MM.1S (cell line): ENCODE data around the gene XIRP2.

Experiments used
- EZH2 ChIP-seq: fragments of 300-600 bp; sonication (generic); optimal IDR thresholded peaks from 2 replicates; pipeline ENCODE3; 2017; ENCODE audit warnings: low read depth, mild to moderate bottlenecking, antibody characterized with exemption, low read length, mixed read lengths
- EZH2phosphoT487 ChIP-seq: fragments of 300-600 bp; sonication (generic); IDR thresholded peaks from 2 replicates; pipeline ENCODE4 v1.6.1; 2018; ENCODE audit warnings: antibody characterized with exemption, low read length
- TF ChIP-seq, protein P1 (sequence below): fragments of 300-600 bp; sonication (generic); IDR thresholded peaks from 2 replicates; pipeline ENCODE4 v1.5.1; 2016; ENCODE audit warnings: antibody characterized with exemption, low read length, mixed read lengths

DNA sequence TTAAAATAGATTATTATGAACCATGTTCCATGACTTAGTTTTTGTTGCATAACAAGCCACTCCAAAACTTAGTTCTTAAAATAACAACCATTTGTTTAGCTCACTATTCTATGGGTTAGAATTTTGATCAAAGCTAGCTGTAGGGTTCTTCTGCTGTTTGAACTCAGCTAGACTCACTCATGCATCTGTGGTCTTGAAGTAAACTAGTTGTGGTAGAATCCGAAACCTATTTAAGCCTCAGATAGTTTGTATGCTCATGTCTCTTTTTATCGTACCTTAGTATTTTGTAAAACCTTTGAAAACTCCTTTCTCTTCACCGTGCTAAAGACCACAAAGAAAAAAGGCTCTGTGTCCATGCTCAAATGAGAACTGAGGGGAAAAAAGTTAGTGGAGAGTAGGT is 166.6 kb downstream of the XIRP2 start:
- TF ChIP-seq, protein P1, sequence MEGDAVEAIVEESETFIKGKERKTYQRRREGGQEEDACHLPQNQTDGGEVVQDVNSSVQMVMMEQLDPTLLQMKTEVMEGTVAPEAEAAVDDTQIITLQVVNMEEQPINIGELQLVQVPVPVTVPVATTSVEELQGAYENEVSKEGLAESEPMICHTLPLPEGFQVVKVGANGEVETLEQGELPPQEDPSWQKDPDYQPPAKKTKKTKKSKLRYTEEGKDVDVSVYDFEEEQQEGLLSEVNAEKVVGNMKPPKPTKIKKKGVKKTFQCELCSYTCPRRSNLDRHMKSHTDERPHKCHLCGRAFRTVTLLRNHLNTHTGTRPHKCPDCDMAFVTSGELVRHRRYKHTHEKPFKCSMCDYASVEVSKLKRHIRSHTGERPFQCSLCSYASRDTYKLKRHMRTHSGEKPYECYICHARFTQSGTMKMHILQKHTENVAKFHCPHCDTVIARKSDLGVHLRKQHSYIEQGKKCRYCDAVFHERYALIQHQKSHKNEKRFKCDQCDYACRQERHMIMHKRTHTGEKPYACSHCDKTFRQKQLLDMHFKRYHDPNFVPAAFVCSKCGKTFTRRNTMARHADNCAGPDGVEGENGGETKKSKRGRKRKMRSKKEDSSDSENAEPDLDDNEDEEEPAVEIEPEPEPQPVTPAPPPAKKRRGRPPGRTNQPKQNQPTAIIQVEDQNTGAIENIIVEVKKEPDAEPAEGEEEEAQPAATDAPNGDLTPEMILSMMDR, result no peak
- TF ChIP-seq EZH2phosphoT487 (no peak), EZH2 (no peak)
